DND-41 (cell line): ENCODE results near the gene EMP1.

Experiments used
- ATAC-seq: fragments of 200-7000 bp; cut with Tn5 transposase; 3 replicates; pipeline ENCODE4 v1.9.1; 2021; ENCODE audit warnings: low read depth; ENCODE audit not compliant: insufficient read depth
- DNase-seq: peaks from one replicate; pipeline ENCODE4 v3.0.0-alpha.2; 2020
- H2AFZ ChIP-seq: 2 replicates; pipeline ENCODE4 v1.6.0; 2012; ENCODE audit warnings: low read depth, low read length
- H3K27ac ChIP-seq: 2 replicates; pipeline ENCODE4 v1.5.1; 2012; ENCODE audit warnings: low read length, inconsistent platforms
- H3K27me3 ChIP-seq: fragments of 200-600 bp; sonication (generic); 2 replicates; pipeline ENCODE4 v1.6.0; 2012; ENCODE audit warnings: low read length, mild to moderate bottlenecking, inconsistent platforms; ENCODE audit not compliant: insufficient read depth, poor library complexity
- H3K36me3 ChIP-seq: 2 replicates; pipeline ENCODE4 v1.5.1; 2012; ENCODE audit warnings: low read length, inconsistent platforms; ENCODE audit not compliant: insufficient read depth
- H3K4me1 ChIP-seq: 2 replicates; pipeline ENCODE4 v1.5.1; 2012; ENCODE audit warnings: mild to moderate bottlenecking, low read length; ENCODE audit not compliant: insufficient read depth
- H3K4me2 ChIP-seq: 2 replicates; pipeline ENCODE4 v1.6.0; 2012; ENCODE audit warnings: mild to moderate bottlenecking, moderate library complexity, low read length, inconsistent platforms; ENCODE audit not compliant: insufficient read depth
- H3K4me3 ChIP-seq, 2 experiments: fragments of 200-600 bp in 1 of 2; shearing (Covaris generic) in 1 of 2; 2 replicates each; pipeline ENCODE4 v1.5.1; 2012 to 2016; ENCODE audit warnings: inconsistent platforms in 2 of 2, low read length in 2 of 2, mild to moderate bottlenecking in 2 of 2, low read depth in 1 of 2, moderate library complexity in 1 of 2
- H3K79me2 ChIP-seq: 2 replicates; pipeline ENCODE4 v1.6.0; 2012; ENCODE audit warnings: low read length, inconsistent platforms; ENCODE audit not compliant: insufficient read depth
- H3K9ac ChIP-seq: 2 replicates; pipeline ENCODE4 v1.6.0; 2012; ENCODE audit warnings: low read depth, mild to moderate bottlenecking, inconsistent platforms, low read length, moderate library complexity
- H3K9me3 ChIP-seq: 2 replicates; pipeline ENCODE4 v1.5.1; 2012; ENCODE audit warnings: low read length, moderate library complexity, mild to moderate bottlenecking, inconsistent platforms; ENCODE audit not compliant: insufficient read depth, severe bottlenecking
- H4K20me1 ChIP-seq: 2 replicates; pipeline ENCODE4 v1.6.0; 2012; ENCODE audit warnings: low read length; ENCODE audit not compliant: insufficient read depth
- CTCF ChIP-seq: IDR thresholded peaks from 2 replicates; pipeline ENCODE4 v1.5.1; 2012; ENCODE audit warnings: borderline replicate concordance, low read length, moderate library complexity, mild to moderate bottlenecking; ENCODE audit not compliant: poor library complexity, severe bottlenecking; ENCODE audit errors: extremely low read depth
- EZH2 ChIP-seq: IDR thresholded peaks from 3 replicates; pipeline ENCODE4 v1.6.1; 2012; ENCODE audit warnings: borderline replicate concordance, low read depth, mild to moderate bottlenecking, moderate library complexity, low read length, inconsistent platforms; ENCODE audit not compliant: severe bottlenecking

Gene EMP1

GRCh38 chr12:13196130-13196921 lies at the start of gene EMP1:
Gene EMP1, plus strand, starts transcription at chr12:13196726. Its CDS starts 14,785 bp downstream, at chr12:13211511.
- Histone ChIP-seq H3K36me3 (no peaks in the 10 kb centered on the region), H3K4me3 (no peak within 1 kb of the TSS), H3K4me1 (no peaks in the 10 kb centered on the region), H3K9me3 (no peaks in the 10 kb centered on the region), H3K27ac (no peak within 1 kb of the TSS), H3K9ac (no peak within 1 kb of the TSS), H3K4me2 (no peak within 1 kb of the TSS), H3K27me3 (peaks cover 45% of the 10 kb centered on the region), H2AFZ (no peak within 1 kb of the TSS), H3K79me2 (no peaks in the 10 kb centered on the region), H4K20me1 (no peaks in the 10 kb centered on the region)
- peak; percentile 4 for DNase-seq
- ATAC-seq, result peak; percentile 56
- no peak for TF ChIP-seq EZH2
- no peak for TF ChIP-seq CTCF

- Histone ChIP-seq H3K9ac (no peak overlapping the region), H3K27me3 (no peaks in the 10 kb centered on the region), H3K36me3 (no peaks in the 10 kb centered on the region), H3K4me3 (no peak overlapping the region), H3K27ac (no peak overlapping the region), H4K20me1 (no peaks in the 10 kb centered on the region), H3K4me1 (no peaks in the 10 kb centered on the region), H3K4me2 (no peak overlapping the region), H3K79me2 (no peaks in the 10 kb centered on the region), H2AFZ (no peak overlapping the region), H3K9me3 (no peaks in the 10 kb centered on the region)
- DNase-seq, result no peak
- TF ChIP-seq EZH2 (no peak), CTCF (no peak)
- ATAC-seq, result no peak
Observed at GRCh38 chr12:13147688-13148484, 48.6 kb upstream of the EMP1 start.

GRCh38 chr12:13148485-13148847 lies 48.1 kb upstream of the EMP1 start:
- no peaks in the 10 kb centered on the region for H3K4me1 ChIP-seq
- no peaks in the 10 kb centered on the region for H4K20me1 ChIP-seq
- TF ChIP-seq EZH2 (no peak), CTCF (no peak)
- no peaks in the 10 kb centered on the region for H3K36me3 ChIP-seq
- no peak overlapping the region for H3K9ac ChIP-seq
- ATAC-seq, result no peak
- DNase-seq, result no peak
- H3K27me3 ChIP-seq, result no peaks in the 10 kb centered on the region
- no peaks in the 10 kb centered on the region for H3K79me2 ChIP-seq
- H2AFZ ChIP-seq, result no peak overlapping the region
- H3K9me3 ChIP-seq, result no peaks in the 10 kb centered on the region
- H3K27ac ChIP-seq, result no peak overlapping the region
- H3K4me2 ChIP-seq, result no peak overlapping the region
- H3K4me3 ChIP-seq, result no peak overlapping the region
